ENCODE data around the gene HS3ST3A1.

HS3ST3A1 gene

GRCh38 chr17:13597723-13598347, 3.9 kb downstream of the HS3ST3A1 start:
- DNase-seq, result peak; percentile 60

- DNase-seq, result no peak
Observed at GRCh38 chr17:13596241-13596923, 5.3 kb downstream of the HS3ST3A1 start.

- DNase-seq, result no peak
Observed at GRCh38 chr17:13595599-13595899, 6.2 kb downstream of the HS3ST3A1 start.

DNA sequence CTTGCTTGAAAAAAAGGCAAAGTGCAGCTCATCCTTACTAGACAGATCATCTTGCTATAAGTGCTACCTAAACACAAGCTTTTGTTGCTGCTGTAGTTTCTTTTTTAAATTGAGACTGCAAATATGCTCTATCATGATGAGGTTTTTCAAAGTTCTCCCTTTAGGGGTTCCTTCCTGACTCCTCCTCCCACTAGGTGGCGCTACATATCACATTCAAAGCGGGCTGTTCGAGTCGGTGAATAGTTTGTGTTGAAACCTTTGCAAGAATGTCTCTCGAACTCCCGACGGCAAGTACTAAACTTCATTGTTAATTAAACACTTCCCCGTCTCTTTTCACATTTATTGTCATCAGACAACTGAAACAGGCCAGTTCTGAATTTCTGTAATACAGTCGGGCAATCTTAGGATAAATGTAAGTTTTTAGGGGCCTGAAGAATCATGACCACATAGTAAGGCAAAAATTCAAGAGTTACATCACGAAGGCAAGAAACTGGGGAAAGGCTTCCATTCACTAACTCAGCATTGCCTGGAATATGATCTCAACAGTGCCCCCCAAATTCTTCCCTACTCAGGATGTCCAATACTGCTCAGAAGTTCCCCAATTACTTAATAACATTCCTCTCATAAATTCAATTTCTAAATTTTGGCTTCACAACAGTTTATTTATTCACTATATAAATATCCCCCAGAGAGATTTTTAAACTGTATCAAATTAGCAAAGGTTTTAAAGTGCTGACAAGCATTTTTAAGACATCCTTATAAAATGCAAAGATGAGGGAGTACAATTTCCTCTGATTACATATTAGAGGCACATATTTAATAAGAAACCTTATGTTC, 6.7 kb downstream of the HS3ST3A1 start:
- peak; percentile 86 for DNase-seq

- DNase-seq, result no peak
Observed at GRCh38 chr17:13594310-13594709, 7.4 kb downstream of the HS3ST3A1 start.

- no peak for DNase-seq
Observed at GRCh38 chr17:13593757-13594156, 8.0 kb downstream of the HS3ST3A1 start.

- no peak for DNase-seq
Observed at GRCh38 chr17:13593021-13593751, 8.5 kb downstream of the HS3ST3A1 start.

GRCh38 chr17:13592427-13592826, 9.3 kb downstream of the HS3ST3A1 start:
- DNase-seq, result no peak

- DNase-seq, result no peak
Observed at GRCh38 chr17:13590441-13590840, 11.3 kb downstream of the HS3ST3A1 start.

DNA sequence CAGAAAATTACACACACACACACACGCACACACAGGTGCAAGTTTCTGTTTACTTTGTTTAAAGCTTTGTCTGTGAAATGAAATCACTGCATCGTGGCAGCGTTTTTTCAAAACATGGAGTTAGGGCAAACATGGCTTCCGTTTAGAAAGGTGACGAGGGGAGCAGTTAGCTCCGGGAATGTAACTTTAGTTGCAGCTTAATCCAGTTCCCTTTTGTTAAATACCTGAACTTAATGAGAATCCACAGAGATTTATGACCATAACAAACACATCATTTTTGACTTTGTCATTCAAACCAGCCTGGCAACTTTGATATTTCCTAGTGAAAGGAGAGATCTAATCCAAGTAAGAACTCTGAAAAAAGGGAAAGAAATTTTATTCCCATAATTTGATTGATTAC, 12.1 kb downstream of the HS3ST3A1 start:
- no peak for DNase-seq

GRCh38 chr17:13587487-13588338, 14.0 kb downstream of the HS3ST3A1 start:
- no peak for DNase-seq

DNA sequence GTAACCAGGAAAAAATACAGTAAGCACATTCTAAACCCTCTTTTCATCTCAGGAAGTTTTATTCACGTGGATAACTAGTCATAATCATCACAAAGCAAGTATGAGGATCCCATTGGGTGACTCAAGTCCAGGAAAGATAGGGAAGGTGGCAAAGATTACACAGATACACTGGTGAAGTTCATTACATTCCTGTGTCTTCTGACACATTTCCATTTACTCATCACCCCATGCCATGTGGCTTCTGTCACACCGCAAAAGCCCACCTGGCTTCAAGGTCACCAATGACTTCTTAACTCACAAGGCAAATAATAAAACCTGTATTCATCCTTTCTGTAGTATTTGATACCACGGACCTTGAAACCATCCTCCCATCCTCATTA, 17.0 kb downstream of the HS3ST3A1 start:
- no peak for DNase-seq

DNA sequence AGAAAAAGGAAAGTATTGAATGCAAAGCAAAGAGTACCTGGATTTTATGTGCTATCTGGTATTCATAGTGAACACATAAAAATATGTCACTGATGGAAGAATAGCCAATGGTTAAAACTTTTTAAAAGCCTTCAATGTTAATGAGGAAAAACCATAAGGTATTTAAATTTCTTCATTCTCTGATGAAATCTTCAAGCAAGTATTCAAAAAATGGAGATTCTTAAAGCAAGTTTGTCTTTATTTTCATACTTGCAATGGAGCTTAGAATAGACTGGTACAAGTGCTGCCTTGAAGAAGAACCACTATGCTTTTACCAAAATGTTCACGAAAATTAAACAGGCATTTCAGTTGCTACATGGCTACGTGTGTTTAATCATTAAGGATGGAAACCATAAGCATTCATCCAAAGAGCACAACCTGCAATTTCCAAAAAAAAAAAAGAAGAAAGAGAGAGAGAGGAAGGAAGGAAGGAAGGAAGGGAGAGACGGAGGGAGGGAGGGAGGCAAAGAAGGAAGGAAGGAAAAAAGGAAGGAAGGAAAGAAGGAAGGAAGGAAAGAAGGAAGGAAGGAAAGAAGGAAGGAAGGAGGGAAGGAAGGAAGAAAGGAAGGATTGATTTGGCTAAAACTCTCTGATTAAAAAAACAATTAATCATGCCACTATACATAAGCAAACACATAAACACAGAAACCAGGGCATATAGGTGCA, 17.6 kb downstream of the HS3ST3A1 start:
- DNase-seq, result no peak

DNA sequence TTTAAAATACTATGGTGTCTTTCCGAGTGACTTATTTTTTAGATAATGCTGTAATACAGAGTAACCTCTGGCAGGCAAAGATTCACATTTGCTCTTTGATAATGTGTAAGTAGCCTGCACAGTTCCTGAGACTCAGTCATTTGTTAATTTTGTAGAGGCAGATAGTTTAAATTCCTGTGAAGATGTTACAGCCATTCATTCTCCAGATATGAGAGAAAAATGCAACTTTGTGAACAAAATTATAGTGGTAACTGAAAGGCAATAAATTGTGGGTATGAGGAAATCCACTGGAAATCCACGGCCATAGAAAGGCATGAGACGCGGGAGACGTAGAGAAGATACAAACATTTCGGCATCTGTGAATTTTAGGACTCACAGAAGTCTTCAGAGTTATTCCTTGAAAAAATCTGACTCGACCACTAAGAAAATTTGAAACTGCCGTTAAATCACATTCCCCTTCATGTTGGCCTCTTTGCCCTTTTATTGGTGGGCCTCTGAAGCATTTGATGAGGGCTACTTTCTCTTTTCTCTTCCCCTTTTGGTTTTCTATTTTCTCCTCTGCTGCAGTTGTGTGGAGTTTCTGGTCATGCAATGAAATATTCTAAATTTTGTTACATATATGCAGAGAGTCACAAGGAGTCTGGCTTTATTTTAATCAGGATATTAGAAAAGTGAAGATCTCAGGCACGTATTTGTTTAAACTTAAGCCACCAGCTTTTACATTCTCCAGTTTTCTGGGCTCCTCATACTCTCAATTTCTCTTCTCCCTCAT, 18.8 kb downstream of the HS3ST3A1 start:
- no peak for DNase-seq

DNA sequence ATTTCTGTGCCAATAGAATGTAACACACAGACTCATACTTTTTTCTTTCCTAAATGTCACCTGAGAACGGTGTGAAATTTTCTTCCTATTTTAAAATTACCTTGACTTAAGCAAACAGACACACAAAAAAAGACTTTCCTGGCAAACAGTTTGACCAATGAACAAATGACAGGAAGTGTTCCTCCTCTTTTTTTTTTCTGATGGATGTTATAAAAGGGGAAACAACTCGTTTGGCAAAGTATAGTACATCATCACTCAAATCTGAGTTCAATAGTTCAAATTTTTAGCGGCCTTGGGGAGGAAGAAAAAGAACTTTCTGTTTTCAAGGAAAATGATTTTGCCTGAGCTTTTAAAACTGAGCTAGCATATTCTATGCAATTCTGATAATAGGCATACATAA, 19.8 kb downstream of the HS3ST3A1 start:
- DNase-seq, result no peak

DNA sequence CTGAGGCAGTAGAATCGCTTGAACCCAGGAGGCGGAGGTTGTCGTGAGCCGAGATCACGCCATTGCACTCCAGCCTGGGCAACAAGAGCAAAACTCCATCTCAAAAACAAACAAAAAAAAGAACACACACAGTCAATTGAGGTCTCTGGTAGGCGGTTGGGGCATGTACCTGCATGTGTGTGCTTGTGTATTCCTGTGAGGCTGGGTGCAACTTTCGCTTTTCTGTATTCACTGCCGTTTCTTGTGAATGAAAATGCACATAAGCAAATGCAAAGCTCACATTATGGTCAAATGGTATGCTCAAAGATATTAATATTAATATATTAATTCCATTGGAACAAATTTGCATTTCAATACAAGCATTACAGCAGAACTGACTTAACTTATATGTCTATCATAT, 20.9 kb downstream of the HS3ST3A1 start:
- no peak for DNase-seq

- no peak for DNase-seq
Observed at GRCh38 chr17:13576661-13577526, 24.8 kb downstream of the HS3ST3A1 start.

GRCh38 chr17:13575922-13576419, 25.8 kb downstream of the HS3ST3A1 start:
- DNase-seq, result no peak

- no peak for DNase-seq
Observed at GRCh38 chr17:13575466-13575865, 26.3 kb downstream of the HS3ST3A1 start.

DNA sequence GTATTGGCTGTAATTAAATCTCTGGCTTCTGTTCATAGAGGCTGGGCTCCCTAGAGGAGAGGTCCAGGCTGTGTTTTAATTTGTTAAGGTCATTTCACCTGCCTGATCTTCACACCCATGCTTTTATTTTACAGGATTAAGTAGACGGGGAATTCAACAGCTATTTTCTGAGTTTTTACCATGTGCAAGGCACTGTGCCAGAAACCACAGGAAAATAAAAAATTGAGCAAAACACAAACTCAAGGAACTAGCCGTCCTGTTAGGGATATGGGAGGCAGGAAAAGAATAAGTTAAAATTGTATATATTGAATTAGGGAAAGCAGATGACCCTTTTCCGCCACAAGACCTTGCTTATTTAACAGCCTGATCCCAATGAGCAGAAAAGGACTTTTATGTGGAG, 29.1 kb downstream of the HS3ST3A1 start:
- DNase-seq, result no peak
